HCT116 (cell line): ENCODE measurements around the gene SRRM2. TPM values are rescaled to one million over a fixed set of nuclear protein-coding genes. Genes with fewer than 3 reads are reported as not detected.
A peak's percentile ranks its signal among the peaks of the same experiment; 100 is the strongest.

Experiments
- ATAC-seq: fragments of 200-7000 bp; cut with Tn5 transposase; 2 replicates; pipeline ENCODE4 v1.9.1; 2020; ENCODE audit warnings: mild to moderate bottlenecking, moderate library complexity
- BruUV-seq: library from RNA; stranded (reverse); fragments of 400-500 nt; replicated peaks from 2 replicates; lab custom pipeline; 2021; lab: Mats Ljungman, UMichigan
- CTCF ChIA-PET: fragments of 300-600 bp; sonication (Branson Sonifier 250); formaldehyde crosslinking; loops from one replicate; lab custom pipeline; 2021; ENCODE audit warnings: antibody characterized with exemption; lab: Charles Lee
- POLR2A ChIA-PET: fragments of 300-600, 350-600 bp; sonication (Branson Sonifier 250); formaldehyde crosslinking; loops from one replicate; lab custom pipeline; 2021; ENCODE audit warnings: antibody characterized with exemption; lab: Charles Lee
- RAD21 ChIA-PET, 2 experiments: fragments of 300-600 bp; sonication (Branson Sonifier 250); formaldehyde crosslinking; loops; one replicate each; lab custom pipeline; 2023; ENCODE audit warnings: low total read pairs in 2 of 2; ENCODE audit not compliant: uncharacterized antibody in 2 of 2, unreplicated experiment in 2 of 2, low non-redundant PET in 1 of 2; lab: Charles Lee
- DNase-seq: peaks from one replicate; pipeline ENCODE4 v3.0.0-alpha.2; 2010; ENCODE audit warnings: low read depth, low spot score
- H2AFZ ChIP-seq: fragments of 200-600 bp; shearing (Covaris generic), sonication (generic); 2 replicates; pipeline ENCODE4 v1.6.1; 2017; ENCODE audit warnings: low read depth, mixed run types, mixed read lengths, antibody characterized with exemption, low read length; ENCODE audit not compliant: poor library complexity, severe bottlenecking
- H3K27ac ChIP-seq: 2 replicates; pipeline ENCODE4 v1.5.1; 2012; ENCODE audit warnings: low read depth, low read length
- H3K27me3 ChIP-seq: fragments of 200-600 bp; sonication (generic); 2 replicates; pipeline ENCODE4 v1.6.1; 2016; ENCODE audit warnings: mixed run types, low read length, mixed read lengths; ENCODE audit not compliant: insufficient read depth
- H3K36me3 ChIP-seq, 2 experiments: fragments of 200-500 bp in 1 of 2; fragments of 200-600 bp in 1 of 2; sonication (Bioruptor generic) in 1 of 2; sonication (generic) in 1 of 2; 2 replicates each; pipeline versions ENCODE4 v1.5.1 to v1.6.1; 2014 to 2016; ENCODE audit warnings: low read length in 2 of 2, inconsistent platforms in 1 of 2, mixed read lengths in 1 of 2, mixed run types in 1 of 2; ENCODE audit not compliant: insufficient read depth in 2 of 2, control insufficient read depth in 1 of 2
- H3K4me1 ChIP-seq, 2 experiments: fragments of 200-600 bp in 1 of 2; sonication (generic) in 1 of 2; 2 replicates each; pipeline versions ENCODE4 v1.5.1 to v1.6.1; 2012 to 2017; ENCODE audit warnings: low read length in 2 of 2, inconsistent platforms in 1 of 2, mild to moderate bottlenecking in 1 of 2, mixed read lengths in 1 of 2, mixed run types in 1 of 2, moderate library complexity in 1 of 2; ENCODE audit not compliant: insufficient read depth in 2 of 2, control insufficient read depth in 1 of 2
- H3K4me2 ChIP-seq: fragments of 200-600 bp; sonication (generic); 2 replicates; pipeline ENCODE4 v1.6.1; 2017; ENCODE audit warnings: mixed run types, low read length, mixed read lengths
- H3K4me3 ChIP-seq, 2 experiments: fragments of 200-600 bp in 1 of 2; sonication (generic) in 1 of 2; replicated peaks in 1 of 2; 2 replicates each; pipeline ENCODE4 v1.5.1; 2011 to 2016; ENCODE audit warnings: low read length in 2 of 2, control low read depth in 1 of 2, low read depth in 1 of 2, mild to moderate bottlenecking in 1 of 2, mixed read lengths in 1 of 2, mixed run types in 1 of 2
- H3K79me2 ChIP-seq: fragments of 200-600 bp; sonication (generic); 2 replicates; pipeline ENCODE4 v1.6.1; 2017; ENCODE audit warnings: mild to moderate bottlenecking, mixed run types, low read length, moderate library complexity, mixed read lengths; ENCODE audit not compliant: insufficient read depth
- H3K9ac ChIP-seq: fragments of 200-600 bp; sonication (generic); 2 replicates; pipeline ENCODE4 v1.6.1; 2016; ENCODE audit warnings: low read length, mixed read lengths
- H3K9me2 ChIP-seq: fragments of 200-600 bp; sonication (generic), shearing (Covaris generic); 2 replicates; pipeline ENCODE4 v1.6.1; 2017; ENCODE audit warnings: mixed run types, mild to moderate bottlenecking, moderate library complexity; ENCODE audit not compliant: insufficient read depth
- H3K9me3 ChIP-seq, 2 experiments: fragments of 200-500 bp in 1 of 2; fragments of 200-600 bp in 1 of 2; sonication (Bioruptor generic) in 1 of 2; sonication (generic) in 1 of 2; 2 replicates each; pipeline ENCODE4 v1.6.1; 2014 to 2017; ENCODE audit warnings: low read length in 2 of 2, mixed read lengths in 2 of 2, inconsistent platforms in 1 of 2, low read depth in 1 of 2, mild to moderate bottlenecking in 1 of 2, mixed run types in 1 of 2, moderate library complexity in 1 of 2; ENCODE audit not compliant: control insufficient read depth in 1 of 2, insufficient read depth in 1 of 2
- H4K20me1 ChIP-seq: fragments of 200-600 bp; sonication (generic), shearing (Covaris generic); 2 replicates; pipeline ENCODE4 v1.6.1; 2017; ENCODE audit warnings: mixed run types, mild to moderate bottlenecking, moderate library complexity; ENCODE audit not compliant: insufficient read depth
- CBX3 ChIP-seq: IDR thresholded peaks from 2 replicates; pipeline ENCODE4 v1.6.1; 2012; ENCODE audit warnings: low read depth
- ELF1 ChIP-seq: IDR thresholded peaks from 2 replicates; pipeline ENCODE4 v1.6.1; 2012; ENCODE audit warnings: low read depth, borderline replicate concordance
- RAD21 ChIP-seq: IDR thresholded peaks from 2 replicates; pipeline ENCODE4 v1.6.1; 2012; ENCODE audit warnings: low read depth, mild to moderate bottlenecking
- SIN3A ChIP-seq: IDR thresholded peaks from 2 replicates; pipeline ENCODE4 v1.6.1; 2012; ENCODE audit warnings: low read depth
- ZFX ChIP-seq: fragments of 450-650 bp; IDR thresholded peaks from 2 replicates; pipeline ENCODE4 v1.6.1; 2017
- ZNF274 ChIP-seq: fragments of 200-500 bp; sonication (Bioruptor generic); IDR thresholded peaks from 2 replicates; pipeline ENCODE4 v1.6.1; 2014; ENCODE audit warnings: mild to moderate bottlenecking, low read depth, low read length, inconsistent platforms
- intact Hi-C: fragments of 100-400 bp; cut with micrococcal nuclease; formaldehyde crosslinking; loops from 2 replicates; pipeline ENCODE4 v1.10.0; 2022
- total RNA-seq: library from RNA; stranded (reverse); gene quantifications from one replicate; pipeline ENCODE4 v1.2.1, GENCODE V29; 2021; ENCODE audit not compliant: unreplicated experiment
- TF ChIP-seq, protein P1 (sequence below): IDR thresholded peaks from 2 replicates; pipeline ENCODE4 v1.6.1; 2011; ENCODE audit warnings: mild to moderate bottlenecking, low read length, moderate library complexity; ENCODE audit not compliant: insufficient replicate concordance; ENCODE audit errors: extremely low read depth
- TF ChIP-seq, protein P2 (sequence below): IDR thresholded peaks from 2 replicates; pipeline ENCODE4 v1.6.1; 2012

Gene SRRM2
- total RNA-seq, 1 experiment from 2014 or later: 541 TPM

DNA sequence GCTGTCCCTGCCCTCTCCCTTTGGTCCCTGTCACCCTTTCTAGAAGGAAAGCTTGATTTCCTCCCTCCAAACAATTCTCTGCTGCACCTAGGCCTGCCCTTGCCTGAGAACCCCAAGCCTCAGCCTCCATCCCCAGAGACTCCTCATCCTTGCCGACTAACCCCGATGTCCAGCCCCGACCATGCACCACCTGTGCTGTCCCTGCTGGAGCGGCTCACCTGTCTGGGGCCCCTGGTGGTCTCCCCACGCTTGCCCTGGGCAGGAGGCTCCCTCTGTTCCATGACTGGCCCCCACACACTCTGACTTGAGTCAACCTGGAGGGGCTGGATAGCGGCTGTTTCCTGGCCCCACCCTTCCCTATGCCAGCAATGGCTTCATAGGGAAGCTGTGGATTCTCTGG is 12.0 kb upstream of the SRRM2 start:
- Histone ChIP-seq H3K4me2 (no peak overlapping the region), H3K4me1 (peaks cover 0 to 8% of the 10 kb centered on the region in 2 experiments; a peak in 2 of 4 replicates), H3K27ac (peak overlapping the region; percentile 2; the same call in 1 of the 2 replicates), H4K20me1 (no peaks in the 10 kb centered on the region), H3K4me3 (no peak overlapping the region), H3K9me3 (no peaks in the 10 kb centered on the region), H3K9ac (no peak overlapping the region), H3K9me2 (no peaks in the 10 kb centered on the region), H3K36me3 (no peaks in the 10 kb centered on the region), H3K79me2 (no peaks in the 10 kb centered on the region), H2AFZ (no peak overlapping the region), H3K27me3 (no peaks in the 10 kb centered on the region)
- no TSS peak for BruUV-seq
- DNase-seq (no peak), ATAC-seq (no peak)
- intact Hi-C loops: no loop called here
- no peak for TF ChIP-seq RAD21
- RAD21 ChIA-PET: no interaction called here
- CTCF ChIA-PET: no interaction called here
- POLR2A ChIA-PET: interaction anchor here (0.6 kb wide), 1 partner anchor 19 kb away, joined by 4 read pairs; no protein-coding TSS in a partner anchor

DNA sequence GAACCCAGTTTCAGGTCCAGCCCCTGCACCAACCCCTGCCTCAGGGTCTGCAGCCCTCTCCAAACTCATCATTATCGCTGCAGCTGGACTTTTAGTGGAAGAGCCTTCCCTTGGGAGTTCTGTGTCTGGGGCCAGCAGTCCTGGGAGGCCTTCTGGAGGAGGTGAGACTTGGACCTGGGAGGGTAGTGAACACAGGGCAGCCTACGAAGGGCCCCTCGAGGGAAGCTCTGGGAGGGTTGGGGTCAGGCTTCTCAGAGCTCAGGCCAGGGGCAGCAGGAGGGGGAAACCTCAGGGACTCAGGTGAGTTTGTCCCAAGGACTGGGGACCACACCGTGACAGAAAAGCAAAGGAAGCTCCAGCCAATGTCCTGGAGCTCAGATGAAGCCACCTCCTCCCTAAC is 11.3 kb upstream of the SRRM2 start:
- H3K27me3 ChIP-seq: no peaks in the 10 kb centered on the region
- no peaks in the 10 kb centered on the region for H4K20me1 ChIP-seq
- H3K9ac ChIP-seq: no peak overlapping the region
- RAD21 ChIA-PET: no interaction called here
- CTCF ChIA-PET: no interaction called here
- H3K36me3 ChIP-seq: no peaks in the 10 kb centered on the region
- H3K79me2 ChIP-seq: no peaks in the 10 kb centered on the region
- H3K9me3 ChIP-seq: no peaks in the 10 kb centered on the region
- H3K27ac ChIP-seq: no peak overlapping the region
- intact Hi-C loops: no loop called here
- H3K9me2 ChIP-seq: no peaks in the 10 kb centered on the region
- no TSS peak for BruUV-seq
- POLR2A ChIA-PET: interaction anchor here (1.3 kb wide), 1 partner anchor 10 kb away, joined by 4 read pairs; no protein-coding TSS in a partner anchor
- no peak for DNase-seq
- H3K4me1 ChIP-seq: peaks cover 0 to 8% of the 10 kb centered on the region in 2 experiments; a peak in 2 of 4 replicates
- H2AFZ ChIP-seq: no peak overlapping the region
- H3K4me3 ChIP-seq: no peak overlapping the region
- no peak for ATAC-seq
- TF ChIP-seq ZFX: no peak
- no peak for TF ChIP-seq SIN3A
- TF ChIP-seq CBX3: no peak
- TF ChIP-seq, protein P1, sequence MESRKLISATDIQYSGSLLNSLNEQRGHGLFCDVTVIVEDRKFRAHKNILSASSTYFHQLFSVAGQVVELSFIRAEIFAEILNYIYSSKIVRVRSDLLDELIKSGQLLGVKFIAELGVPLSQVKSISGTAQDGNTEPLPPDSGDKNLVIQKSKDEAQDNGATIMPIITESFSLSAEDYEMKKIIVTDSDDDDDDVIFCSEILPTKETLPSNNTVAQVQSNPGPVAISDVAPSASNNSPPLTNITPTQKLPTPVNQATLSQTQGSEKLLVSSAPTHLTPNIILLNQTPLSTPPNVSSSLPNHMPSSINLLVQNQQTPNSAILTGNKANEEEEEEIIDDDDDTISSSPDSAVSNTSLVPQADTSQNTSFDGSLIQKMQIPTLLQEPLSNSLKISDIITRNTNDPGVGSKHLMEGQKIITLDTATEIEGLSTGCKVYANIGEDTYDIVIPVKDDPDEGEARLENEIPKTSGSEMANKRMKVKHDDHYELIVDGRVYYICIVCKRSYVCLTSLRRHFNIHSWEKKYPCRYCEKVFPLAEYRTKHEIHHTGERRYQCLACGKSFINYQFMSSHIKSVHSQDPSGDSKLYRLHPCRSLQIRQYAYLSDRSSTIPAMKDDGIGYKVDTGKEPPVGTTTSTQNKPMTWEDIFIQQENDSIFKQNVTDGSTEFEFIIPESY: no peak
- no peak for TF ChIP-seq ELF1
- TF ChIP-seq, protein P2, sequence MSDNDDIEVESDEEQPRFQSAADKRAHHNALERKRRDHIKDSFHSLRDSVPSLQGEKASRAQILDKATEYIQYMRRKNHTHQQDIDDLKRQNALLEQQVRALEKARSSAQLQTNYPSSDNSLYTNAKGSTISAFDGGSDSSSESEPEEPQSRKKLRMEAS: no peak
- no peak for TF ChIP-seq ZNF274
- no peak for TF ChIP-seq RAD21
- H3K4me2 ChIP-seq: no peak overlapping the region
